Measurements from ENCODE around the gene DNAH6. TPM values are rescaled to one million over a fixed set of nuclear protein-coding genes. Genes with fewer than 3 reads are reported as not detected.
"Not testable (repeated sequence)": the region's sequence is repeated elsewhere in the genome, so short reads cannot be mapped to it uniquely, and the experiment has no call there.

Gene DNAH6
- polyA plus RNA-seq (2013, experiment 1 of 4): 1.6 TPM
- polyA plus RNA-seq (2013, experiment 2 of 4): 0.98 TPM
- 0.80 TPM for polyA plus RNA-seq (2013, experiment 3 of 4)
- 1.8 TPM for polyA plus RNA-seq (2013, experiment 4 of 4)

- H3K4me1 ChIP-seq (ENCODE audit: control insufficient read depth, insufficient read depth, low read length): no peaks in the 10 kb centered on the region
- peaks cover 2% of the 10 kb centered on the region for H3K9me3 ChIP-seq (ENCODE audit: control insufficient read depth, low read length)
- H3K4me3 ChIP-seq (ENCODE audit: insufficient read depth, low read depth, low read length): peak within 1 kb of the TSS; percentile 31
- no peaks in the 10 kb centered on the region for H3K27me3 ChIP-seq (ENCODE audit: control insufficient read depth, insufficient read depth, low read length, poor library complexity, severe bottlenecking)
- H3K36me3 ChIP-seq (ENCODE audit: control insufficient read depth, insufficient read depth, low read length): no peaks in the 10 kb centered on the region
- H3K27ac ChIP-seq (ENCODE audit: insufficient read depth, low read depth, low read length, poor library complexity, severe bottlenecking): peak within 1 kb of the TSS; percentile 51
- WGBS, 2 experiments: 23 to 24% methylated on average over 30 of the region's 31 CpGs
Measured at GRCh38 chr2:84516234-84516986, at the start of gene DNAH6. Gene DNAH6, plus strand, starts transcription at chr2:84516498. Its CDS starts 1,329 bp downstream, at chr2:84517827.

- no peak overlapping the region for H3K27ac ChIP-seq (ENCODE audit: insufficient read depth, low read depth, low read length, poor library complexity, severe bottlenecking)
- H3K27me3 ChIP-seq (ENCODE audit: control insufficient read depth, insufficient read depth, low read length, poor library complexity, severe bottlenecking): no peaks in the 10 kb centered on the region
- no peaks in the 10 kb centered on the region for H3K36me3 ChIP-seq (ENCODE audit: control insufficient read depth, insufficient read depth, low read length)
- H3K4me3 ChIP-seq (ENCODE audit: insufficient read depth, low read depth, low read length): no peak overlapping the region
- no peaks in the 10 kb centered on the region for H3K4me1 ChIP-seq (ENCODE audit: control insufficient read depth, insufficient read depth, low read length)
- no peaks in the 10 kb centered on the region for H3K9me3 ChIP-seq (ENCODE audit: control insufficient read depth, low read length)
- 86 to 100% methylated on average over 1 of the region's 1 CpG for WGBS, 2 experiments
Measured at GRCh38 chr2:84467389-84467788, 48.9 kb upstream of the DNAH6 start.

GRCh38 chr2:84472423-84472822 lies 43.9 kb upstream of the DNAH6 start:
- not testable (repeated sequence) for H3K36me3 ChIP-seq (ENCODE audit: control insufficient read depth, insufficient read depth, low read length); H3K4me1 ChIP-seq (ENCODE audit: control insufficient read depth, insufficient read depth, low read length); H3K4me3 ChIP-seq (ENCODE audit: insufficient read depth, low read depth, low read length); H3K27ac ChIP-seq (ENCODE audit: insufficient read depth, low read depth, low read length, poor library complexity, severe bottlenecking); H3K9me3 ChIP-seq (ENCODE audit: control insufficient read depth, low read length); H3K27me3 ChIP-seq (ENCODE audit: control insufficient read depth, insufficient read depth, low read length, poor library complexity, severe bottlenecking)
- WGBS, 2 experiments: 89 to 95% methylated on average over 2 of the region's 2 CpGs

GRCh38 chr2:84472856-84473565 lies 43.3 kb upstream of the DNAH6 start:
- 91 to 94% methylated on average over 6 of the region's 6 CpGs for WGBS, 2 experiments
- H3K27ac ChIP-seq (ENCODE audit: insufficient read depth, low read depth, low read length, poor library complexity, severe bottlenecking): no peak overlapping the region
- no peaks in the 10 kb centered on the region for H3K4me1 ChIP-seq (ENCODE audit: control insufficient read depth, insufficient read depth, low read length)
- H3K9me3 ChIP-seq (ENCODE audit: control insufficient read depth, low read length): no peaks in the 10 kb centered on the region
- H3K27me3 ChIP-seq (ENCODE audit: control insufficient read depth, insufficient read depth, low read length, poor library complexity, severe bottlenecking): no peaks in the 10 kb centered on the region
- no peaks in the 10 kb centered on the region for H3K36me3 ChIP-seq (ENCODE audit: control insufficient read depth, insufficient read depth, low read length)
- H3K4me3 ChIP-seq (ENCODE audit: insufficient read depth, low read depth, low read length): no peak overlapping the region

- H3K4me1 ChIP-seq (ENCODE audit: control insufficient read depth, insufficient read depth, low read length): no peaks in the 10 kb centered on the region
- H3K27me3 ChIP-seq (ENCODE audit: control insufficient read depth, insufficient read depth, low read length, poor library complexity, severe bottlenecking): no peaks in the 10 kb centered on the region
- H3K4me3 ChIP-seq (ENCODE audit: insufficient read depth, low read depth, low read length): no peak overlapping the region
- no peaks in the 10 kb centered on the region for H3K36me3 ChIP-seq (ENCODE audit: control insufficient read depth, insufficient read depth, low read length)
- WGBS, 2 experiments: 88 to 90% methylated on average over 4 of the region's 4 CpGs
- H3K27ac ChIP-seq (ENCODE audit: insufficient read depth, low read depth, low read length, poor library complexity, severe bottlenecking): no peak overlapping the region
- no peaks in the 10 kb centered on the region for H3K9me3 ChIP-seq (ENCODE audit: control insufficient read depth, low read length)
Measured at GRCh38 chr2:84474176-84474575, 42.1 kb upstream of the DNAH6 start.

GRCh38 chr2:84477886-84478285 lies 38.4 kb upstream of the DNAH6 start:
- Histone ChIP-seq H3K27ac (ENCODE audit: insufficient read depth, low read depth, low read length, poor library complexity, severe bottlenecking) (no peak overlapping the region), H3K27me3 (ENCODE audit: control insufficient read depth, insufficient read depth, low read length, poor library complexity, severe bottlenecking) (no peaks in the 10 kb centered on the region), H3K36me3 (ENCODE audit: control insufficient read depth, insufficient read depth, low read length) (no peaks in the 10 kb centered on the region), H3K9me3 (ENCODE audit: control insufficient read depth, low read length) (no peaks in the 10 kb centered on the region), H3K4me3 (ENCODE audit: insufficient read depth, low read depth, low read length) (no peak overlapping the region), H3K4me1 (ENCODE audit: control insufficient read depth, insufficient read depth, low read length) (no peaks in the 10 kb centered on the region)
- WGBS, 2 experiments: 71 to 96% methylated on average over 1 of the region's 1 CpG

GRCh38 chr2:84478867-84479266 lies 37.4 kb upstream of the DNAH6 start:
- H3K4me3 ChIP-seq (ENCODE audit: insufficient read depth, low read depth, low read length): no peak overlapping the region
- no peaks in the 10 kb centered on the region for H3K36me3 ChIP-seq (ENCODE audit: control insufficient read depth, insufficient read depth, low read length)
- H3K27me3 ChIP-seq (ENCODE audit: control insufficient read depth, insufficient read depth, low read length, poor library complexity, severe bottlenecking): no peaks in the 10 kb centered on the region
- H3K27ac ChIP-seq (ENCODE audit: insufficient read depth, low read depth, low read length, poor library complexity, severe bottlenecking): no peak overlapping the region
- no peaks in the 10 kb centered on the region for H3K9me3 ChIP-seq (ENCODE audit: control insufficient read depth, low read length)
- 93 to 95% methylated on average over 3 of the region's 3 CpGs for WGBS, 2 experiments
- no peaks in the 10 kb centered on the region for H3K4me1 ChIP-seq (ENCODE audit: control insufficient read depth, insufficient read depth, low read length)

GRCh38 chr2:84481702-84482101 lies 34.6 kb upstream of the DNAH6 start:
- H3K9me3 ChIP-seq (ENCODE audit: control insufficient read depth, low read length): no peaks in the 10 kb centered on the region
- H3K27ac ChIP-seq (ENCODE audit: insufficient read depth, low read depth, low read length, poor library complexity, severe bottlenecking): no peak overlapping the region
- H3K27me3 ChIP-seq (ENCODE audit: control insufficient read depth, insufficient read depth, low read length, poor library complexity, severe bottlenecking): no peaks in the 10 kb centered on the region
- no peaks in the 10 kb centered on the region for H3K4me1 ChIP-seq (ENCODE audit: control insufficient read depth, insufficient read depth, low read length)
- no peaks in the 10 kb centered on the region for H3K36me3 ChIP-seq (ENCODE audit: control insufficient read depth, insufficient read depth, low read length)
- H3K4me3 ChIP-seq (ENCODE audit: insufficient read depth, low read depth, low read length): no peak overlapping the region
- 80 to 84% methylated on average over 5 of the region's 5 CpGs for WGBS, 2 experiments

GRCh38 chr2:84482603-84483002 lies 33.7 kb upstream of the DNAH6 start:
- H3K4me1 ChIP-seq (ENCODE audit: control insufficient read depth, insufficient read depth, low read length): peaks cover 7% of the 10 kb centered on the region
- 79 to 87% methylated on average over 3 of the region's 3 CpGs for WGBS, 2 experiments
- H3K36me3 ChIP-seq (ENCODE audit: control insufficient read depth, insufficient read depth, low read length): no peaks in the 10 kb centered on the region
- H3K27me3 ChIP-seq (ENCODE audit: control insufficient read depth, insufficient read depth, low read length, poor library complexity, severe bottlenecking): no peaks in the 10 kb centered on the region
- no peaks in the 10 kb centered on the region for H3K9me3 ChIP-seq (ENCODE audit: control insufficient read depth, low read length)
- H3K4me3 ChIP-seq (ENCODE audit: insufficient read depth, low read depth, low read length): no peak overlapping the region
- H3K27ac ChIP-seq (ENCODE audit: insufficient read depth, low read depth, low read length, poor library complexity, severe bottlenecking): no peak overlapping the region

- H3K27ac ChIP-seq (ENCODE audit: insufficient read depth, low read depth, low read length, poor library complexity, severe bottlenecking): no peak overlapping the region
- peaks cover 7% of the 10 kb centered on the region for H3K4me1 ChIP-seq (ENCODE audit: control insufficient read depth, insufficient read depth, low read length)
- H3K9me3 ChIP-seq (ENCODE audit: control insufficient read depth, low read length): no peaks in the 10 kb centered on the region
- H3K27me3 ChIP-seq (ENCODE audit: control insufficient read depth, insufficient read depth, low read length, poor library complexity, severe bottlenecking): no peaks in the 10 kb centered on the region
- no peaks in the 10 kb centered on the region for H3K36me3 ChIP-seq (ENCODE audit: control insufficient read depth, insufficient read depth, low read length)
- WGBS, 2 experiments: no CpG with 5 or more reads among the region's 1 CpG
- no peak overlapping the region for H3K4me3 ChIP-seq (ENCODE audit: insufficient read depth, low read depth, low read length)
Measured at GRCh38 chr2:84483320-84483719, 33.0 kb upstream of the DNAH6 start.
